ENCODE results near the gene ZNF821.
A peak's percentile ranks its signal among the peaks of the same experiment; 100 is the strongest.
"Not testable (repeated sequence)": the region's sequence is repeated elsewhere in the genome, so short reads cannot be mapped to it uniquely, and the experiment has no call there.

ZNF821 gene

DNA sequence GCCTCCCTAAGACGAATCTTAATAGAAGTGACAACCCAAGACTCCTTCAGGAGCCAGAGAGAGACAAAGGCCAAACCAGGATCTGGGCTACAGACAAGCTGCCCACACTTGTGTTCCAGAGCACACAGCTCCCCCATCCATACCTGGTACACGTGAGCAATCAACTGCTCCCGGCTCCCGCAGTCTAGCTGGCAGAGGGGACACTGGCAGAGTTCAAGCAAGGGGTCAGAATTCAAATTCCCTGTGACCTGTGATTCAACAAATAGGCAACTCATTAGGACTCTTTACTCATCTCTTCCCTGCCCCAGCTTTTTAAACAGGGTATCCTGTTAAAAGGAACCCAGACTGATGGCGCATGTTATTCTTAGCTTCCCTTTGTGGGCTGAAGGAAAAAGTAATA, 20.0 kb downstream of the ZNF821 start:
- DNase-seq: no peak

- DNase-seq: no peak
Measured at GRCh38 chr16:71859762-71860521, 24.0 kb downstream of the ZNF821 start.

DNA sequence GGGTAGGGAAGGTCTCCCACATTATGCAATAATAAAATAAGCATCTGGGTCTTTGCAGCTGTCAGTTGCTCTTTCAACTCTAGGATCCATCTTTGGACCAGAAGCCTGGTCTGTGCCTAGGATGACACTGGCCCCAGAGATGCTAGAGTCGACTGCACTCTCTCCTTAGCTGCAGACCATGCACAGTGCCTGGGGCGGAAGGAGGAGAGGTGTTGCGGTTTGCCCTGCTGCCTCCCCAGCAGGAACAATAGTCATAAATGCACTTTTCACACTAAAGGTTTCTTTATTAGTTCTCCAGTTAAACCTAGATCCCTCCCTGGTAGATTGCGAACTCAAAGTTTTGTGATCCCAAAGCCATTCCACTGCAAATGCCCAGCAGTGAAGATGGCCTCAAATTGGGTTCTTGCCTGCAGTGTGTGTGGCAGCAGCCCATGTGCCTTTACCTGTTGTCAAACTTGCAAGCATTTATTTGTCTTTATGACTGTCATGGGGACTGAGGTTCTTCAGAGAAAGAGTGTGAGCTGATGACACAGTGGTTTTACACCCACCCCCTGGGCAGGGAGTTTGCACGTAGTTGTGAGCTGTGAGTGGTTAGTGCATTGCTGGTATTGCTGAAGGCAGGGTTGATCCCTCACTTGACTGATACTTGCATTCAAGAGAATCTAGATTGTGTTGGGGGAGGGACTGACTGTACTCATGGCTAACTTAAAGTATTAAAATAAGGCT, 27.9 kb downstream of the ZNF821 start:
- DNase-seq: no peak

GRCh38 chr16:71854369-71854948, 29.5 kb downstream of the ZNF821 start:
- no peak for DNase-seq

GRCh38 chr16:71853413-71853812, 30.6 kb downstream of the ZNF821 start:
- no peak for DNase-seq

DNA sequence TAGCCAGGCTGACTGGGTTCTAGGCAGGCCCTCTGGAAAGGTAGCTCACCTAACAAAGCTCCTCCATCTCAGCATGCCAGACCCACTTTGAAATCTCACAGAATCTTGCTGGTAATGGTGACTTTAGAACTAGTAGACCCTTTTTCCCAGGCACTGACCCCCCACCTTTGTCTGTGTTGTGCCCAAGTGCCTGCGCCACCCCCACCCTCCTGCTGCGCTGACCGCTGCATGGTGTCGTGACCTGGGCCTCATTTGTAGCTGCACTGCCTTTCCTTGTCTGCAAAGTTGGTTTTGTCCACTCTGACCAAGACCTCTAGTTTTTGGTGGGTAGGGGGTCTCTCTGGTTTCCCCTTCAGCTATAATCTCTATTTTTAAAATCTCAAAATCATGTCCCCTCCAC, 31.4 kb downstream of the ZNF821 start:
- DNase-seq: no peak

DNA sequence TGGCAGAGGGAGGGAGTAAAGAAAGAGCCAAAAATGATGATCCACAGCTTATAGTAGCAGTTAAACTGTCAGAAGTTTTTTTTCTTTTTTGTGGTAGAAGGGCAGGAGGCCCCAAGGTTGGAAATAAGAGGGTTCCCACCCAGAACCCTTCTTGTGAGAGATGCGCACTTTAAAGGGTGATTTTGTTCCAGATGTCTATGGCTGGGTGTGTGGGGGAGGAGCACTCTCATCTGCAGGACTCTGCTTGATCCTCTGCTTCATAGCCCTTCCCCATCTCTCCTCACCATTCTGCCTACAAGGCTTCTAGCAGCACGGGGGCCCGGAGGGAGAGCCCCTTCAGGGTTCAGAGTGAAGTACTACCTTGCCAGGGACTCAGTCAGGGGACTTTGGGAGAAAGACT, 31.8 kb downstream of the ZNF821 start:
- no peak for DNase-seq

GRCh38 chr16:71851746-71852145, 32.2 kb downstream of the ZNF821 start:
- DNase-seq: no peak

DNA sequence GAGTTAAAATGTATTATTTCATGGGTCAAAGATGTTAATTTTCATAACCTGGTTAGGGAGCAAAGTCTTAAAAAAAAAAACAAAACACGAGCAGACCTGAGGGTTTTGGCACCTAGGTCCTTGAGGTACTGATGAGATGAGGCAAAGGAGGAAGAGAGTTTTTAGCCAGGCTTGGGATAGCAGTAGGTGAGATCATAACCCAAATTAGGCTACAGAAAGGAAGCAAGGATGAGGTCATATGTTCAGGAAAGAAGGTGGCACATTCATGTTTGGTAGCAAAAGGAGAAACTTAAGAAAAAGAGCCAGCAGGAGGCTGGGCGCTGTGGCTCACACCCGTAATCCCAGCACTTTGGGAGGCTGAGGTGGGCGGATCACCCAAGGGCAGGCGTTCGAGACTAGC, 35.4 kb downstream of the ZNF821 start:
- no peak for DNase-seq

GRCh38 chr16:71847096-71847495, 36.9 kb downstream of the ZNF821 start:
- no peak for DNase-seq

- DNase-seq: peak in 8 of 56 donors; percentile 3 to 43 (median 26)
Measured at GRCh38 chr16:71846431-71846830, 37.6 kb downstream of the ZNF821 start.

GRCh38 chr16:71845639-71846430, 38.1 kb downstream of the ZNF821 start, which contains the start of gene ATXN1L:
ATXN1L (plus strand) TSS chr16:71845976; CDS start chr16:71849741, 3,765 bp downstream.
- peak; percentile 9 to 91 (median 78) for DNase-seq

- no peak for DNase-seq
Measured at GRCh38 chr16:71843572-71843971, 40.4 kb downstream of the ZNF821 start.

- DNase-seq: no peak
Measured at GRCh38 chr16:71840052-71840451, 43.9 kb downstream of the ZNF821 start.

DNA sequence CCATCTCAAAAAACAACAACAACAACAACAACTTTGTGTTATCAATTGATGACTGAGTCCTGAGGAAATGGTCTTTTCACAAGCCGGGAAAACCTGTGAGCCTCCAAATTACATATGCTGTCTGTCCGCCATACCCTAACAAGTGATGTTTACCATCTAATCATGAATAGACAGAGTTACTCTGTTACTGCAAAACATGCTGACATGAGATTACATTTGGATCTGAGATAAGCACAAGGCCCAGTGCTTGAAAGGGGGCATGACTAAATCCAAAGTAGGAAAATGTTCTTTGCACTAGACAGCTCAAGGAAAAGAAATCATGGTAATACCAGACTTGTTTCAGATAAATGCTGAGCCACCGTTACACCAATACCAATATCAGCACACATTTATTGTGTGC, 46.8 kb downstream of the ZNF821 start:
- DNase-seq: no peak

DNA sequence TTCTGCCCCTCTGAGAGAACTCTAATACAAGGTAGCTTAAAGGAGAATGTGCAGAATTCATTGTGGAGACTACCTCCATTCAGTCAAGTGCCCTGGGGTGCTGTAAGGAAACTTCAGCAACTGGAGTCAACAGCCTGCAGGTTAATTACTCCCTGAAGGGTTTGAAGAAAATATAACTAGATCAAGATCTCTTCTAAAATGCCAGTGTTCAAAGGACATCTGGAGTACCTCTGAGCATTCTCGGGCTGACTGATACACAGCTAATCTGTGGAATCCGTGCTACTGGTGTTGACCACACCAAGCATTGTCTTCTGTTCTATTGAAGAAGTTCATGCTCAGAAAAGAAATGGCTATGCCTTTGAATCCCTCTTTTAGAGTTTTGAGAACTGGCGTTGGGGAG, 49.7 kb downstream of the ZNF821 start:
- DNase-seq: no peak

DNA sequence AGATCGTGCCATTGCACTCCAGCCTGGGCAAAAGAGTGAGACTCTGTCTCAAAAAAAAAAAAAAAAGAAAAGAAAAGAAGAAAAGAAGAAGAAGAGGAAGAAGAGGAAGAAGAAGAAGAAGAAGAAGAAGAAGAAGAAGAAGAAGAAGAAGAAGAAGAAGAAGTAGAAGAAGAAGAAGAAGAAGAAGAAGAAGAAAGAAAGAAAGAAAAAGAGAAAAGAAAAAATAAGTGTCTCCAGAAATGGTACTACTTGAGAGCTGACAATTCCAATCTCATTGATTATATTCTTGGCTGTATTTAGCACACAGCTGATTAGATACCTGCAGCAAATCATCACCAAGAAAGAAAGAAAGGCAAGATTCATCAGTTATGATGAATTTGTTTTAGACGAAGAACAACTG, 51.9 kb downstream of the ZNF821 start:
- not testable (repeated sequence) for DNase-seq

DNA sequence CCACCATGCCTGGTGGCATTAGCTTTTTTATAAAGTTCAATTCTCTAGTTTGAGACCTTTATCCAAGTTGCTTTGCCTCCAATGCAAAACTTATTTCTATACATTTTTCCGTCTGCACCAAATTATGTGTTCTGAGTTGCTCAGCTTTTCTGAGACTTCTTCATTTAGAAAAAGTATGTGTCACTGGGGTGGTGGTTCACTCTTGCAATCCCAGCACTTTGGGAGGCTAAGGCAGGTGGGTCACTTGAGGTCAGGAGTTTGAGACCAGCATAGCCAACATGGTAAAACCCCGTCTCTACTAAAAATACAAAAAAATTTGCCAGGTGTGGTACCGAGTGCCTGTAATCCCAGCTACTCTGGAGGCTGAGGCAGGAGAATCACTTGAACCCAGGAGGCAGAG, 52.3 kb downstream of the ZNF821 start:
- DNase-seq: not testable (repeated sequence)

GRCh38 chr16:71830359-71830758, 53.6 kb downstream of the ZNF821 start:
- DNase-seq: no peak

GRCh38 chr16:71826533-71827017, 57.4 kb downstream of the ZNF821 start:
- no peak for DNase-seq

GRCh38 chr16:71817155-71817500, 66.9 kb downstream of the ZNF821 start:
- not testable (repeated sequence) for DNase-seq

Measured in amygdala (tissue), 56 donors.